H9 (cell line): ENCODE data around the gene CGA. TPM values are rescaled to one million over a fixed set of nuclear protein-coding genes. Genes with fewer than 3 reads are reported as not detected.

ENCODE experiments used
- DNase-seq: peaks from one replicate; pipeline ENCODE4 v3.0.0-alpha.2; 2017
- H2AFZ ChIP-seq: one replicate; pipeline ENCODE4 v1.6.1; 2013; ENCODE audit warnings: mild to moderate bottlenecking, low read length, control low read depth, moderate library complexity
- H2AK5ac ChIP-seq: 2 replicates; pipeline ENCODE4 v1.6.1; 2013; ENCODE audit warnings: low read length, control low read depth, mixed read lengths; ENCODE audit not compliant: insufficient read length
- H2BK120ac ChIP-seq: one replicate; pipeline ENCODE4 v1.6.1; 2013; ENCODE audit warnings: low read depth, mild to moderate bottlenecking, low read length, control low read depth, inconsistent platforms; ENCODE audit not compliant: poor library complexity, severe bottlenecking
- H2BK12ac ChIP-seq: 2 replicates; pipeline ENCODE4 v1.6.1; 2013; ENCODE audit warnings: low read length, control low read depth, mixed read lengths, low read depth; ENCODE audit not compliant: insufficient read length
- H2BK15ac ChIP-seq: 2 replicates; pipeline ENCODE4 v1.6.1; 2013; ENCODE audit warnings: low read depth, low read length, control low read depth
- H2BK20ac ChIP-seq: one replicate; pipeline ENCODE4 v1.6.1; 2013; ENCODE audit warnings: low read depth, mild to moderate bottlenecking, low read length, control low read depth, inconsistent platforms; ENCODE audit not compliant: poor library complexity, severe bottlenecking
- H2BK5ac ChIP-seq: 2 replicates; pipeline ENCODE4 v1.6.1; 2013; ENCODE audit warnings: low read length, control low read depth, mixed read lengths; ENCODE audit not compliant: insufficient read length
- H3K14ac ChIP-seq: 2 replicates; pipeline ENCODE4 v1.6.1; 2013; ENCODE audit warnings: low read length, control low read depth; ENCODE audit not compliant: insufficient read depth
- H3K18ac ChIP-seq: 2 replicates; pipeline ENCODE4 v1.6.1; 2013; ENCODE audit warnings: low read depth, mild to moderate bottlenecking, mixed read lengths, low read length, control low read depth; ENCODE audit not compliant: insufficient read length
- H3K23ac ChIP-seq: 2 replicates; pipeline ENCODE4 v1.6.1; 2013; ENCODE audit warnings: low read length, control low read depth, mixed read lengths, low read depth; ENCODE audit not compliant: insufficient read length
- H3K23me2 ChIP-seq: 2 replicates; pipeline ENCODE4 v1.6.1; 2013; ENCODE audit warnings: low read depth, mild to moderate bottlenecking, mixed read lengths, low read length, control low read depth; ENCODE audit not compliant: insufficient read length, poor library complexity, severe bottlenecking
- H3K27ac ChIP-seq: 2 replicates; pipeline ENCODE4 v1.5.1; 2013; ENCODE audit warnings: low read length, control low read depth, mixed read lengths, low read depth; ENCODE audit not compliant: insufficient read length
- H3K27me3 ChIP-seq: 2 replicates; pipeline ENCODE4 v1.6.1; 2013; ENCODE audit warnings: low read length, control low read depth, inconsistent platforms; ENCODE audit not compliant: insufficient read depth
- H3K4ac ChIP-seq: 2 replicates; pipeline ENCODE4 v1.6.1; 2013; ENCODE audit warnings: low read depth, mild to moderate bottlenecking, control low read depth, inconsistent platforms, low read length, moderate library complexity
- H3K4me1 ChIP-seq: 2 replicates; pipeline ENCODE4 v1.6.1; 2013; ENCODE audit warnings: low read length, control low read depth, inconsistent platforms; ENCODE audit not compliant: insufficient read depth
- H3K4me2 ChIP-seq: 2 replicates; pipeline ENCODE4 v1.6.1; 2013; ENCODE audit warnings: low read length, control low read depth, mixed read lengths; ENCODE audit not compliant: insufficient read length, insufficient read depth
- H3K56ac ChIP-seq: 2 replicates; pipeline ENCODE4 v1.6.1; 2013; ENCODE audit warnings: low read depth, mild to moderate bottlenecking, mixed read lengths, low read length, control low read depth; ENCODE audit not compliant: insufficient read length
- H3K79me1 ChIP-seq: 2 replicates; pipeline ENCODE4 v1.6.1; 2013; ENCODE audit warnings: low read depth, mild to moderate bottlenecking, moderate library complexity, low read length, control low read depth, inconsistent platforms; ENCODE audit not compliant: insufficient read depth, poor library complexity, severe bottlenecking
- H3K79me2 ChIP-seq: 2 replicates; pipeline ENCODE4 v1.6.1; 2013; ENCODE audit warnings: low read length, control low read depth, inconsistent platforms; ENCODE audit not compliant: insufficient read depth
- H3K9ac ChIP-seq: 2 replicates; pipeline ENCODE4 v1.6.1; 2013; ENCODE audit warnings: low read length, control low read depth, mixed read lengths; ENCODE audit not compliant: insufficient read length; ENCODE audit errors: extremely low read depth
- H3K9me3 ChIP-seq: one replicate; pipeline ENCODE4 v1.6.1; 2013; ENCODE audit warnings: low read depth, low read length, inconsistent platforms; ENCODE audit not compliant: control insufficient read depth
- H3T11ph ChIP-seq: one replicate; pipeline ENCODE4 v1.6.1; 2013; ENCODE audit warnings: mild to moderate bottlenecking, low read length, control low read depth, inconsistent platforms
- H4K20me1 ChIP-seq: one replicate; pipeline ENCODE4 v1.6.1; 2013; ENCODE audit not compliant: control insufficient read depth, insufficient read length, insufficient read depth
- H4K5ac ChIP-seq: 2 replicates; pipeline ENCODE4 v1.6.1; 2013; ENCODE audit warnings: low read depth, mild to moderate bottlenecking, mixed read lengths, low read length, control low read depth; ENCODE audit not compliant: insufficient read length
- H4K8ac ChIP-seq: replicated peaks from 2 replicates; pipeline ENCODE4 v1.6.1; 2013; ENCODE audit warnings: low read length, control low read depth, mixed read lengths, low read depth; ENCODE audit not compliant: insufficient read length
- H4K91ac ChIP-seq: 2 replicates; pipeline ENCODE4 v1.6.1; 2013; ENCODE audit warnings: low read depth, mild to moderate bottlenecking, moderate library complexity, mixed read lengths, low read length, control low read depth; ENCODE audit not compliant: insufficient read length
- H3K27ac Mint-ChIP-seq, 3 experiments: 2 replicates in 2 of 3; 3 replicates in 1 of 3; pipeline ENCODE4 v1.8.0; 2020 to 2021; ENCODE audit warnings: mixed read lengths in 3 of 3, mild to moderate bottlenecking in 1 of 3, moderate library complexity in 1 of 3
- H3K27me3 Mint-ChIP-seq: 2 replicates; pipeline ENCODE4 v1.8.0; 2021; ENCODE audit warnings: low read depth, mild to moderate bottlenecking, moderate library complexity, mixed read lengths
- H3K36me3 Mint-ChIP-seq, 3 experiments: 2 replicates in 2 of 3; 3 replicates in 1 of 3; pipeline ENCODE4 v1.8.0; 2020 to 2021; ENCODE audit warnings: low read depth in 3 of 3, mixed read lengths in 3 of 3; ENCODE audit not compliant: insufficient read depth in 1 of 3
- H3K4me1 Mint-ChIP-seq, 2 experiments: 2 replicates each; pipeline ENCODE4 v1.8.0; 2020; ENCODE audit warnings: mixed read lengths in 2 of 2
- H3K4me3 Mint-ChIP-seq, 2 experiments: 2 replicates in 1 of 2; 3 replicates in 1 of 2; pipeline ENCODE4 v1.8.0; 2020 to 2021; ENCODE audit warnings: mild to moderate bottlenecking in 2 of 2, mixed read lengths in 2 of 2, moderate library complexity in 1 of 2
- H3K9me3 Mint-ChIP-seq, 2 experiments: 2 replicates in 1 of 2; 3 replicates in 1 of 2; pipeline ENCODE4 v1.8.0; 2020; ENCODE audit warnings: mild to moderate bottlenecking in 2 of 2, mixed read lengths in 2 of 2, moderate library complexity in 1 of 2
- WGBS: extraction: QIAGEN DNeasy Blood & Tissue Kit; methylation state at CpG from one replicate; pipeline ENCODE4 v1.1.7; 2013; ENCODE audit warnings: missing lambda C conversion rate, low lambda C conversion rate, mixed read lengths; ENCODE audit not compliant: insufficient read length; ENCODE audit errors: extremely low coverage; 5-methylcytosine and 5-hydroxymethylcytosine counted together
- total RNA-seq: library from RNA; stranded (reverse); gene quantifications from 2 replicates; pipeline ENCODE4 v1.2.1, GENCODE V29; 2021
- TF ChIP-seq, protein P1 (sequence below): fragments of 200-600 bp; sonication (generic); conservative IDR thresholded peaks from 3 replicates; pipeline ENCODE4 v1.8.0; 2021; ENCODE audit warnings: antibody characterized with exemption, mild to moderate bottlenecking

CGA gene
- total RNA-seq, 1 experiment from 2014 or later: not detected

DNA sequence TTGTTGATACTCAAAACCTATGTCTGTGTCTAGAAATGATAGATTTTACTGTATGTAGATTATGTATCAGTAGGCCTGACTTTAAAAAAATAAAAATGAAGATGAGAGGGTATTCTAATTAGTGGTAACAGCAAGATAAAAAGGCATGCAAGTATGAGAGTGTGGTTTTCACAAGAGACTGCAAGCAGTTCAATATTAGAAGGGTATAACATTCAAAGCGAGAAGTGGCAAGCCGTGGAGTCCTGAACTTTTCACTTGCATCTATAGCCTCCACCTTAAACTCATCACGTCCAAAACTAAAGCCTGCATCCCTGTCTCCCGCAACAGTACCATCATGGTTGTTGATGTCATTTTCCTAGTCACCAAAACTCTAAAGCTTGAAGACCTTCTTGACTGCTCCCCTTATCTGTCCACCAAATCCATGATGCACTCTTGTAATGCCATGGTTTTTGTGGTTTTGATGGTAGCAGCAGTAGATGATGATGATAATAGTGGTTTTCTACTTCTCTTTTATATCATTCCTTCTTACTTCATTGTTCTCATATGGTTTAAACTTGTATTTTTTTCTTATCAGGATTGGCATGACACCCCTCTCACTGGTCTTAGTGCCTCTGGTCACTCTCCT, 9.2 kb upstream of the CGA start:
- H3K9ac ChIP-seq: no peak overlapping the region
- WGBS: no CpG with 5 or more reads among the region's 4 CpGs
- H3K23ac ChIP-seq: no peak overlapping the region
- Mint-ChIP-seq H3K36me3 (no peaks in the 10 kb centered on the region), H3K27ac (no peak overlapping the region), H3K27me3 (no peaks in the 10 kb centered on the region), H3K4me3 (no peak overlapping the region), H3K4me1 (peaks cover 6% of the 10 kb centered on the region in 2 experiments), H3K9me3 (no peaks in the 10 kb centered on the region; a peak in 1 of 5 replicates)
- no peak overlapping the region for H4K91ac ChIP-seq
- no peaks in the 10 kb centered on the region for H3K27me3 ChIP-seq
- no peaks in the 10 kb centered on the region for H3K9me3 ChIP-seq
- H3K4ac ChIP-seq: no peak overlapping the region
- no peak overlapping the region for H4K8ac ChIP-seq
- no peak for DNase-seq
- H3K79me1 ChIP-seq: no peaks in the 10 kb centered on the region
- no peak overlapping the region for H3K4me2 ChIP-seq
- H2BK20ac ChIP-seq: no peak overlapping the region
- no peaks in the 10 kb centered on the region for H3K23me2 ChIP-seq
- H3K18ac ChIP-seq: no peak overlapping the region
- no peak overlapping the region for H2AFZ ChIP-seq
- H3K79me2 ChIP-seq: no peaks in the 10 kb centered on the region
- no peak overlapping the region for H4K5ac ChIP-seq
- no peak overlapping the region for H3K14ac ChIP-seq
- H2BK120ac ChIP-seq: no peak overlapping the region
- no peak overlapping the region for H2BK15ac ChIP-seq
- H3K27ac ChIP-seq: no peak overlapping the region
- H3K56ac ChIP-seq: no peak overlapping the region
- H3T11ph ChIP-seq: no peak overlapping the region
- no peaks in the 10 kb centered on the region for H4K20me1 ChIP-seq
- H2AK5ac ChIP-seq: no peak overlapping the region
- H2BK12ac ChIP-seq: no peak overlapping the region
- no peak overlapping the region for H2BK5ac ChIP-seq
- TF ChIP-seq, protein P1, sequence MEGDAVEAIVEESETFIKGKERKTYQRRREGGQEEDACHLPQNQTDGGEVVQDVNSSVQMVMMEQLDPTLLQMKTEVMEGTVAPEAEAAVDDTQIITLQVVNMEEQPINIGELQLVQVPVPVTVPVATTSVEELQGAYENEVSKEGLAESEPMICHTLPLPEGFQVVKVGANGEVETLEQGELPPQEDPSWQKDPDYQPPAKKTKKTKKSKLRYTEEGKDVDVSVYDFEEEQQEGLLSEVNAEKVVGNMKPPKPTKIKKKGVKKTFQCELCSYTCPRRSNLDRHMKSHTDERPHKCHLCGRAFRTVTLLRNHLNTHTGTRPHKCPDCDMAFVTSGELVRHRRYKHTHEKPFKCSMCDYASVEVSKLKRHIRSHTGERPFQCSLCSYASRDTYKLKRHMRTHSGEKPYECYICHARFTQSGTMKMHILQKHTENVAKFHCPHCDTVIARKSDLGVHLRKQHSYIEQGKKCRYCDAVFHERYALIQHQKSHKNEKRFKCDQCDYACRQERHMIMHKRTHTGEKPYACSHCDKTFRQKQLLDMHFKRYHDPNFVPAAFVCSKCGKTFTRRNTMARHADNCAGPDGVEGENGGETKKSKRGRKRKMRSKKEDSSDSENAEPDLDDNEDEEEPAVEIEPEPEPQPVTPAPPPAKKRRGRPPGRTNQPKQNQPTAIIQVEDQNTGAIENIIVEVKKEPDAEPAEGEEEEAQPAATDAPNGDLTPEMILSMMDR: no peak
- no peaks in the 10 kb centered on the region for H3K4me1 ChIP-seq
